HepG2 (cell line): ENCODE results near the gene SH3YL1. TPM values are rescaled to one million over a fixed set of nuclear protein-coding genes. Genes with fewer than 3 reads are reported as not detected.

ENCODE experiments used
- CREB1 ChIP-seq, 2 experiments: fragments of 450-650 bp in 1 of 2; IDR thresholded peaks; 2 replicates each; pipeline ENCODE4 v1.6.1; 2016 to 2017; ENCODE audit warnings: control low read depth in 1 of 2, mild to moderate bottlenecking in 1 of 2, missing compliant biosample characterization in 1 of 2, missing genetic modification characterization in 1 of 2
- DNMT3B ChIP-seq: conservative IDR thresholded peaks from 2 replicates; pipeline ENCODE4 v1.6.1; 2016; ENCODE audit warnings: missing biosample characterization, control low read depth
- FOSL2 ChIP-seq: sonication (generic); formaldehyde crosslinking; IDR thresholded peaks from 2 replicates; pipeline ENCODE4 v1.4.0; 2020; ENCODE audit warnings: missing genetic modification reagents
- GTF3A ChIP-seq: sonication (generic); formaldehyde crosslinking; conservative IDR thresholded peaks from 2 replicates; pipeline ENCODE4 v1.4.0; 2020; ENCODE audit warnings: mild to moderate bottlenecking, missing genetic modification reagents
- KLF16 ChIP-seq, 2 experiments: sonication (generic) in 1 of 2; formaldehyde crosslinking in 1 of 2; IDR thresholded peaks; 2 replicates each; pipeline versions ENCODE4 v1.6.1 to v1.8.0; 2016 to 2023; ENCODE audit warnings: missing genetic modification reagents in 2 of 2, missing compliant biosample characterization in 1 of 2
- NKX3-1 ChIP-seq: sonication (generic); formaldehyde crosslinking; IDR thresholded peaks from 2 replicates; pipeline ENCODE4 v1.5.0; 2020; ENCODE audit warnings: missing genetic modification reagents
- NR3C1 ChIP-seq: sonication (generic); formaldehyde crosslinking; IDR thresholded peaks from 2 replicates; pipeline ENCODE4 v1.4.0; 2020; ENCODE audit warnings: missing genetic modification reagents
- RAD21 ChIP-seq: fragments of 450-650 bp; formaldehyde crosslinking; IDR thresholded peaks from 2 replicates; pipeline ENCODE4 v1.5.0; 2020; ENCODE audit warnings: mild to moderate bottlenecking
- RCOR2 ChIP-seq: IDR thresholded peaks from 2 replicates; pipeline ENCODE4 v1.6.1; 2016; ENCODE audit warnings: missing biosample characterization, missing genetic modification reagents
- REXO4 ChIP-seq: sonication (generic); formaldehyde crosslinking; IDR thresholded peaks from 2 replicates; pipeline ENCODE4 v1.8.0; 2022; ENCODE audit warnings: missing genetic modification reagents, mild to moderate bottlenecking, borderline replicate concordance
- ZNF337 ChIP-seq: sonication (generic); formaldehyde crosslinking; IDR thresholded peaks from 2 replicates; pipeline ENCODE4 v1.5.1; 2020; ENCODE audit warnings: missing genetic modification reagents, low read depth, mild to moderate bottlenecking, borderline replicate concordance
- ZNF34 ChIP-seq: sonication (generic); formaldehyde crosslinking; IDR thresholded peaks from 2 replicates; pipeline ENCODE4 v1.4.0; 2020; ENCODE audit warnings: mild to moderate bottlenecking, missing genetic modification reagents, borderline replicate concordance
- polyA plus RNA-seq, 8 experiments: library from polyadenylated mRNA; depleted of rRNA in 3 of 8; stranded (reverse) in 7 of 8; unstranded in 1 of 8; fragments of >200 nt; fragmentation: Illumina TruSeq in 4 of 8; extraction: Trizol in 4 of 8; gene quantifications; 2 replicates each; pipeline versions ENCODE4 v1.2.1 to v1.2.3, GENCODE V29; 2011 to 2016; ENCODE audit warnings: low read depth in 4 of 8, missing spikeins in 1 of 8, mixed read lengths in 1 of 8; ENCODE audit not compliant: insufficient read depth in 1 of 8
- total RNA-seq, 5 experiments: library from RNA; depleted of rRNA; stranded (reverse); fragments of >200 nt; fragmentation: Illumina TruSeq; extraction: Trizol; gene quantifications; 2 replicates each; pipeline ENCODE4 v1.2.3, GENCODE V29; 2016; ENCODE audit warnings: low read depth in 1 of 5
- TF ChIP-seq, protein P1 (sequence below): sonication (generic); formaldehyde crosslinking; conservative IDR thresholded peaks from 2 replicates; pipeline ENCODE4 v1.8.0; 2022; ENCODE audit warnings: low read depth, missing genetic modification reagents
- TF ChIP-seq, protein P2 (sequence below): sonication (generic); formaldehyde crosslinking; IDR thresholded peaks from 2 replicates; pipeline ENCODE4 v1.4.0; 2020; ENCODE audit warnings: mild to moderate bottlenecking, missing genetic modification reagents
- TF ChIP-seq, protein P3 (sequence below): IDR thresholded peaks from 2 replicates; pipeline ENCODE4 v1.6.1; 2016; ENCODE audit warnings: missing compliant biosample characterization, missing genetic modification reagents, borderline replicate concordance
- TF ChIP-seq, protein P4 (sequence below): sonication (generic); formaldehyde crosslinking; IDR thresholded peaks from 2 replicates; pipeline ENCODE4 v1.4.0; 2020; ENCODE audit warnings: missing genetic modification reagents
- TF ChIP-seq, protein P5 (sequence below): sonication (generic); formaldehyde crosslinking; IDR thresholded peaks from 2 replicates; pipeline ENCODE4 v1.8.0; 2022; ENCODE audit warnings: missing genetic modification reagents, low read depth, mild to moderate bottlenecking, borderline replicate concordance
- TF ChIP-seq, protein P6 (sequence below): sonication (generic); formaldehyde crosslinking; IDR thresholded peaks from 2 replicates; pipeline ENCODE4 v1.8.1; 2023; ENCODE audit warnings: mild to moderate bottlenecking, missing genetic modification reagents

The SH3YL1 gene
- total and polyA plus RNA-seq, 2 of the 13 experiments (the other 11 are each of a cell fraction or from before 2014, with no cell fraction given) = 13.0 to 48.2 TPM

DNA sequence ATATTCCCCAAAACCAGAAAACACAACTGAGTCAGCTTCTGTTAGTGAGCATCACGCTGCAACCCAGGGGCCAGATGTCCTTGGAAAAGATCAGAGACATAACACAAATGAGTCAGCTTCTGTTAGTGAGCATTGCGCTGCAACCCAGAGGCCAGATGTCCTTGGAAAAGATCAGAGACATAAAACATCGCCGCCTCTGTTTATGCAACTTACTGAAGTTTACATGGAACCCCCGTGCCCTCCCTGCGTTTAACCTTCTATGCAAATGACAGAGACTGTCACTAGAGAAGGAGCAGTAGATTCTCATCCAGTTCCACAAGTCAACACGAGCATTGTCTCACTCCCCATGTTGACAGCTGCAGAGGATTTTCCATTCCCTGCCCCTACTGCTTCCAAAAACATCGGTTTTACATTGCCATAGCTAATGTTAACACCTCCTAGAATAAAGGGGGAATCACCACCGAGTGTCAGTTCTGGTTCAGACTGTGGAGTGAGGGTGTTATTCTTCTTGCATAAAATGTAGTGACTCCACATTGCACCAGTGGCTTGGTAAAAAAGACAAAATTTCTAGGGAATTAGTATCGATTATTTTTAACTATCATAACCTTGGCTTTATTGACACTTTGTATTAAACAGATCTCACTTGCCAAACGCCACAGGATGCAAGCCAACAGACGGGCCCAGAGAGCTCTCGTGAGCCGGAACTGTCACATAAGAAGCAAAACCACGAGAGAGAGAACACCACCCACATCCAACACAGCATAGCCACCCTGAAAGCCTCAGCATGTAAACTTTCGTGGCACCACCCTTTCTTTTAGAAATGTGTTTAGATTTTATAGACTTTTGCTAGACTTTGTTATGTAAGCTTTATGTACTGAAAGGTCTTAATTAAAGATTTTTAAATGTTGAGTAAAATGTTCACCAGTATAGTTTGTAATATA is 87.7 kb downstream of the SH3YL1 start (continued):
- TF ChIP-seq, protein P1, sequence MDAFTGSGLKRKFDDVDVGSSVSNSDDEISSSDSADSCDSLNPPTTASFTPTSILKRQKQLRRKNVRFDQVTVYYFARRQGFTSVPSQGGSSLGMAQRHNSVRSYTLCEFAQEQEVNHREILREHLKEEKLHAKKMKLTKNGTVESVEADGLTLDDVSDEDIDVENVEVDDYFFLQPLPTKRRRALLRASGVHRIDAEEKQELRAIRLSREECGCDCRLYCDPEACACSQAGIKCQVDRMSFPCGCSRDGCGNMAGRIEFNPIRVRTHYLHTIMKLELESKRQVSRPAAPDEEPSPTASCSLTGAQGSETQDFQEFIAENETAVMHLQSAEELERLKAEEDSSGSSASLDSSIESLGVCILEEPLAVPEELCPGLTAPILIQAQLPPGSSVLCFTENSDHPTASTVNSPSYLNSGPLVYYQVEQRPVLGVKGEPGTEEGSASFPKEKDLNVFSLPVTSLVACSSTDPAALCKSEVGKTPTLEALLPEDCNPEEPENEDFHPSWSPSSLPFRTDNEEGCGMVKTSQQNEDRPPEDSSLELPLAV (CRISPR knock-in tag) = no peak
- TF ChIP-seq NR3C1 (CRISPR knock-in tag) (no peak), REXO4 (no peak), GTF3A (CRISPR knock-in tag) (no peak), ZNF337 (CRISPR knock-in tag) (0 out of 2 replicates have a peak, but pooled peaks have one; percentile 80), NKX3-1 (CRISPR knock-in tag) (peak; percentile 66; the same call in 1 of the 2 replicates), FOSL2 (peak; percentile 99), RAD21 (no peak), DNMT3B (CRISPR knock-in tag) (no peak; the same call in 1 of the 2 replicates), KLF16 (CRISPR knock-in tag; IDR thresholded peaks at IDR 0.05) (peak in 1 of 2 experiments; percentile 86; a peak in 1 of 4 replicates), RCOR2 (no peak; the same call in none of the 2 replicates), ZNF34 (CRISPR knock-in tag) (no peak; the same call in 1 of the 2 replicates), CREB1 (IDR thresholded peaks at IDR 0.05) (peak; percentile 61), CREB1 (CRISPR knock-in tag; IDR thresholded peaks at IDR 0.05) (peak; percentile 76)
- TF ChIP-seq, protein P2, sequence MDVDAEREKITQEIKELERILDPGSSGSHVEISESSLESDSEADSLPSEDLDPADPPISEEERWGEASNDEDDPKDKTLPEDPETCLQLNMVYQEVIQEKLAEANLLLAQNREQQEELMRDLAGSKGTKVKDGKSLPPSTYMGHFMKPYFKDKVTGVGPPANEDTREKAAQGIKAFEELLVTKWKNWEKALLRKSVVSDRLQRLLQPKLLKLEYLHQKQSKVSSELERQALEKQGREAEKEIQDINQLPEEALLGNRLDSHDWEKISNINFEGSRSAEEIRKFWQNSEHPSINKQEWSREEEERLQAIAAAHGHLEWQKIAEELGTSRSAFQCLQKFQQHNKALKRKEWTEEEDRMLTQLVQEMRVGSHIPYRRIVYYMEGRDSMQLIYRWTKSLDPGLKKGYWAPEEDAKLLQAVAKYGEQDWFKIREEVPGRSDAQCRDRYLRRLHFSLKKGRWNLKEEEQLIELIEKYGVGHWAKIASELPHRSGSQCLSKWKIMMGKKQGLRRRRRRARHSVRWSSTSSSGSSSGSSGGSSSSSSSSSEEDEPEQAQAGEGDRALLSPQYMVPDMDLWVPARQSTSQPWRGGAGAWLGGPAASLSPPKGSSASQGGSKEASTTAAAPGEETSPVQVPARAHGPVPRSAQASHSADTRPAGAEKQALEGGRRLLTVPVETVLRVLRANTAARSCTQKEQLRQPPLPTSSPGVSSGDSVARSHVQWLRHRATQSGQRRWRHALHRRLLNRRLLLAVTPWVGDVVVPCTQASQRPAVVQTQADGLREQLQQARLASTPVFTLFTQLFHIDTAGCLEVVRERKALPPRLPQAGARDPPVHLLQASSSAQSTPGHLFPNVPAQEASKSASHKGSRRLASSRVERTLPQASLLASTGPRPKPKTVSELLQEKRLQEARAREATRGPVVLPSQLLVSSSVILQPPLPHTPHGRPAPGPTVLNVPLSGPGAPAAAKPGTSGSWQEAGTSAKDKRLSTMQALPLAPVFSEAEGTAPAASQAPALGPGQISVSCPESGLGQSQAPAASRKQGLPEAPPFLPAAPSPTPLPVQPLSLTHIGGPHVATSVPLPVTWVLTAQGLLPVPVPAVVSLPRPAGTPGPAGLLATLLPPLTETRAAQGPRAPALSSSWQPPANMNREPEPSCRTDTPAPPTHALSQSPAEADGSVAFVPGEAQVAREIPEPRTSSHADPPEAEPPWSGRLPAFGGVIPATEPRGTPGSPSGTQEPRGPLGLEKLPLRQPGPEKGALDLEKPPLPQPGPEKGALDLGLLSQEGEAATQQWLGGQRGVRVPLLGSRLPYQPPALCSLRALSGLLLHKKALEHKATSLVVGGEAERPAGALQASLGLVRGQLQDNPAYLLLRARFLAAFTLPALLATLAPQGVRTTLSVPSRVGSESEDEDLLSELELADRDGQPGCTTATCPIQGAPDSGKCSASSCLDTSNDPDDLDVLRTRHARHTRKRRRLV (CRISPR knock-in tag) = peak; percentile 81; the same call in 1 of the 2 replicates
- TF ChIP-seq, protein P3, sequence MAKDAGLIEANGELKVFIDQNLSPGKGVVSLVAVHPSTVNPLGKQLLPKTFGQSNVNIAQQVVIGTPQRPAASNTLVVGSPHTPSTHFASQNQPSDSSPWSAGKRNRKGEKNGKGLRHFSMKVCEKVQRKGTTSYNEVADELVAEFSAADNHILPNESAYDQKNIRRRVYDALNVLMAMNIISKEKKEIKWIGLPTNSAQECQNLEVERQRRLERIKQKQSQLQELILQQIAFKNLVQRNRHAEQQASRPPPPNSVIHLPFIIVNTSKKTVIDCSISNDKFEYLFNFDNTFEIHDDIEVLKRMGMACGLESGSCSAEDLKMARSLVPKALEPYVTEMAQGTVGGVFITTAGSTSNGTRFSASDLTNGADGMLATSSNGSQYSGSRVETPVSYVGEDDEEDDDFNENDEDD = no peak
- TF ChIP-seq, protein P4, sequence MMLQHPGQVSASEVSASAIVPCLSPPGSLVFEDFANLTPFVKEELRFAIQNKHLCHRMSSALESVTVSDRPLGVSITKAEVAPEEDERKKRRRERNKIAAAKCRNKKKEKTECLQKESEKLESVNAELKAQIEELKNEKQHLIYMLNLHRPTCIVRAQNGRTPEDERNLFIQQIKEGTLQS (CRISPR knock-in tag) = peak; percentile 94
- TF ChIP-seq, protein P5, sequence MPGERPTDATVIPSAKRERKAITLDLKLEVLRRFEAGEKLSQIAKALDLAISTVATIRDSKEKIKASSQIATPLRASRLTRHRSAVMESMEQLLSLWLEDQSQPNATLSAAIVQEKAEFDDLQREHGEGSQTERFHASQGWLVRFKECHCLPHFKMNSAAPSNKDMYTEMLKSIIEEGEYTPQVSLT = no peak; the same call in 1 of the 2 replicates
- TF ChIP-seq, protein P6, sequence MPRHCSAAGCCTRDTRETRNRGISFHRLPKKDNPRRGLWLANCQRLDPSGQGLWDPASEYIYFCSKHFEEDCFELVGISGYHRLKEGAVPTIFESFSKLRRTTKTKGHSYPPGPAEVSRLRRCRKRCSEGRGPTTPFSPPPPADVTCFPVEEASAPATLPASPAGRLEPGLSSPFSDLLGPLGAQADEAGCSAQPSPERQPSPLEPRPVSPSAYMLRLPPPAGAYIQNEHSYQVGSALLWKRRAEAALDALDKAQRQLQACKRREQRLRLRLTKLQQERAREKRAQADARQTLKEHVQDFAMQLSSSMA (CRISPR knock-in tag) = peak; percentile 15; the same call in 1 of the 2 replicates
